ENCODE measurements around the gene DNAH8. TPM values are rescaled to one million over a fixed set of nuclear protein-coding genes. Genes with fewer than 3 reads are reported as not detected.

The DNAH8 gene
- total RNA-seq, 3 donors from 2014 or later (not counting 1 experiment from before 2014, with no cell fraction given), result 0.10 TPM; not detected in 2

- H3K4me1 ChIP-seq (ENCODE audit: control insufficient read depth, insufficient read depth, low read length), result peaks cover 12% of the 10 kb centered on the region
- H3K27me3 ChIP-seq (ENCODE audit: control insufficient read depth, insufficient read depth, low read length), result no peaks in the 10 kb centered on the region
- H3K9me3 ChIP-seq (ENCODE audit: control insufficient read depth, insufficient read depth, low read length), result no peaks in the 10 kb centered on the region
- intact Hi-C loops (cut with micrococcal nuclease), result no loop called here
- ATAC-seq (peak; percentile 92 to 96 (median 95)), DNase-seq (peak; percentile 44 to 77)
- peak overlapping the region; percentile 91 to 95 for H3K27ac Mint-ChIP-seq
- TF ChIP-seq, protein P1, sequence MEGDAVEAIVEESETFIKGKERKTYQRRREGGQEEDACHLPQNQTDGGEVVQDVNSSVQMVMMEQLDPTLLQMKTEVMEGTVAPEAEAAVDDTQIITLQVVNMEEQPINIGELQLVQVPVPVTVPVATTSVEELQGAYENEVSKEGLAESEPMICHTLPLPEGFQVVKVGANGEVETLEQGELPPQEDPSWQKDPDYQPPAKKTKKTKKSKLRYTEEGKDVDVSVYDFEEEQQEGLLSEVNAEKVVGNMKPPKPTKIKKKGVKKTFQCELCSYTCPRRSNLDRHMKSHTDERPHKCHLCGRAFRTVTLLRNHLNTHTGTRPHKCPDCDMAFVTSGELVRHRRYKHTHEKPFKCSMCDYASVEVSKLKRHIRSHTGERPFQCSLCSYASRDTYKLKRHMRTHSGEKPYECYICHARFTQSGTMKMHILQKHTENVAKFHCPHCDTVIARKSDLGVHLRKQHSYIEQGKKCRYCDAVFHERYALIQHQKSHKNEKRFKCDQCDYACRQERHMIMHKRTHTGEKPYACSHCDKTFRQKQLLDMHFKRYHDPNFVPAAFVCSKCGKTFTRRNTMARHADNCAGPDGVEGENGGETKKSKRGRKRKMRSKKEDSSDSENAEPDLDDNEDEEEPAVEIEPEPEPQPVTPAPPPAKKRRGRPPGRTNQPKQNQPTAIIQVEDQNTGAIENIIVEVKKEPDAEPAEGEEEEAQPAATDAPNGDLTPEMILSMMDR (IDR thresholded peaks at IDR 0.05), result no peak
- peaks cover 0 to 2% of the 10 kb centered on the region in 2 donors for H3K27me3 Mint-ChIP-seq (ENCODE audit: low read depth in 2 of 2)
- H3K27ac ChIP-seq (ENCODE audit: low read length), result peak overlapping the region; percentile 80
- peaks cover 33 to 56% of the 10 kb centered on the region in 2 donors for H3K4me1 Mint-ChIP-seq
- H3K4me3 ChIP-seq (ENCODE audit: low read length), result no peak overlapping the region
- WGBS (ENCODE audit: insufficient coverage), result 7% methylated on average over 7 of the region's 7 CpGs
- H3K36me3 ChIP-seq (ENCODE audit: control insufficient read depth, insufficient read depth, low read length), result no peaks in the 10 kb centered on the region
- peaks cover 6% of the 10 kb centered on the region for H3K36me3 Mint-ChIP-seq
- H3K4me3 Mint-ChIP-seq, result peak overlapping the region; percentile 84
- H3K9me3 Mint-ChIP-seq, result no peaks in the 10 kb centered on the region
Measured at GRCh38 chr6:38876475-38876874, 161.4 kb downstream of the DNAH8 start.

- Mint-ChIP-seq H3K4me3 (no peak overlapping the region), H3K9me3 (no peaks in the 10 kb centered on the region), H3K4me1 (peaks cover 33 to 50% of the 10 kb centered on the region in 2 donors), H3K36me3 (peaks cover 6% of the 10 kb centered on the region), H3K27me3 (ENCODE audit: low read depth in 2 of 2) (no peaks in the 10 kb centered on the region), H3K27ac (peak overlapping the region; percentile 91 to 95)
- Histone ChIP-seq H3K9me3 (ENCODE audit: control insufficient read depth, insufficient read depth, low read length) (no peaks in the 10 kb centered on the region), H3K27ac (ENCODE audit: low read length) (no peak overlapping the region), H3K36me3 (ENCODE audit: control insufficient read depth, insufficient read depth, low read length) (no peaks in the 10 kb centered on the region), H3K27me3 (ENCODE audit: control insufficient read depth, insufficient read depth, low read length) (no peaks in the 10 kb centered on the region), H3K4me1 (ENCODE audit: control insufficient read depth, insufficient read depth, low read length) (peaks cover 12% of the 10 kb centered on the region), H3K4me3 (ENCODE audit: low read length) (no peak overlapping the region)
- TF ChIP-seq, protein P1 (IDR thresholded peaks at IDR 0.05), result no peak
- WGBS (ENCODE audit: insufficient coverage), result 88% methylated on average over 2 of the region's 3 CpGs
- no peak for DNase-seq
- intact Hi-C loops (cut with micrococcal nuclease), result no loop called here
- ATAC-seq, result no peak
Measured at GRCh38 chr6:38877721-38878120, 162.6 kb downstream of the DNAH8 start.

DNA sequence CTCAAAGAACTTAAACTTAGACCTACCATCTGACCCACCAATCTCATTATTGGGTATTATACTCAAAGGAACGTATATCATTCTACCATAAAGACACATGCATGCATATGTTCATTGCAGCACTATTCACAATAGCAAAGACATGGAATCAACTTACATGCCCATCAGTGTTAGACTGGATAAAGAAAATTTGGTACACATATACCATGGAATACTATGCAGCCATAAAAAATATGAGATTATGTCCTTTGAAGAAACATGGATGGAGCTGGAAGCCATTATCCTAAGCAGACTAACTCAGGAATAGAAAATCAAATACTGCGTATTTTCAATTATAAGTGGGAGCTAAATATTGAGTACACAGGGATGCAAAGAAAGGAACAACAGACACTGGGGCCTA lies 167.0 kb downstream of the DNAH8 start:
- no peak overlapping the region for H3K4me3 Mint-ChIP-seq
- DNase-seq (no peak), ATAC-seq (no peak)
- no peaks in the 10 kb centered on the region for H3K27me3 ChIP-seq (ENCODE audit: control insufficient read depth, insufficient read depth, low read length)
- WGBS (ENCODE audit: insufficient coverage), result 89% methylated on average over 2 of the region's 2 CpGs
- H3K4me1 Mint-ChIP-seq, result peaks cover 12 to 14% of the 10 kb centered on the region in 2 donors
- H3K9me3 ChIP-seq (ENCODE audit: control insufficient read depth, insufficient read depth, low read length), result no peaks in the 10 kb centered on the region
- no peak overlapping the region for H3K27ac ChIP-seq (ENCODE audit: low read length)
- H3K4me3 ChIP-seq (ENCODE audit: low read length), result no peak overlapping the region
- no peaks in the 10 kb centered on the region for H3K36me3 ChIP-seq (ENCODE audit: control insufficient read depth, insufficient read depth, low read length)
- no peaks in the 10 kb centered on the region for H3K9me3 Mint-ChIP-seq
- H3K27me3 Mint-ChIP-seq (ENCODE audit: low read depth in 2 of 2), result no peaks in the 10 kb centered on the region
- intact Hi-C loops (cut with micrococcal nuclease), result no loop called here
- H3K27ac Mint-ChIP-seq, result no peak overlapping the region
- H3K36me3 Mint-ChIP-seq, result peaks cover 6% of the 10 kb centered on the region
- TF ChIP-seq, protein P1 (IDR thresholded peaks at IDR 0.05), result no peak
- no peaks in the 10 kb centered on the region for H3K4me1 ChIP-seq (ENCODE audit: control insufficient read depth, insufficient read depth, low read length)

- Histone ChIP-seq H3K9me3 (ENCODE audit: control insufficient read depth, insufficient read depth, low read length) (no peaks in the 10 kb centered on the region), H3K27ac (ENCODE audit: low read length) (no peak overlapping the region), H3K27me3 (ENCODE audit: control insufficient read depth, insufficient read depth, low read length) (no peaks in the 10 kb centered on the region), H3K36me3 (ENCODE audit: control insufficient read depth, insufficient read depth, low read length) (no peaks in the 10 kb centered on the region), H3K4me1 (ENCODE audit: control insufficient read depth, insufficient read depth, low read length) (no peaks in the 10 kb centered on the region), H3K4me3 (ENCODE audit: low read length) (no peak overlapping the region)
- Mint-ChIP-seq H3K27ac (no peak overlapping the region), H3K27me3 (ENCODE audit: low read depth in 2 of 2) (peaks cover 4 to 21% of the 10 kb centered on the region in 2 donors), H3K9me3 (no peaks in the 10 kb centered on the region), H3K4me1 (no peaks in the 10 kb centered on the region), H3K4me3 (no peak overlapping the region), H3K36me3 (no peaks in the 10 kb centered on the region)
- 83% methylated on average over 6 of the region's 6 CpGs for WGBS (ENCODE audit: insufficient coverage)
- ATAC-seq, result no peak
- no peak for DNase-seq
- TF ChIP-seq, protein P1 (IDR thresholded peaks at IDR 0.05), result no peak
- intact Hi-C loops (cut with micrococcal nuclease), result no loop called here
Measured at GRCh38 chr6:38897507-38897906, 182.4 kb downstream of the DNAH8 start.
